ENCODE results near the gene SLC30A3. TPM values are rescaled to one million over a fixed set of nuclear protein-coding genes. Genes with fewer than 3 reads are reported as not detected.

The SLC30A3 gene
- total and polyA plus RNA-seq, 10 of the 15 experiments (the other 5 are each of a cell fraction or from before 2014, with no cell fraction given): 0.23 TPM; not detected in 9

- no peak within 1 kb of the TSS for H3K4me2 ChIP-seq (ENCODE audit: control insufficient read depth, insufficient read depth)
- POLR2A ChIA-PET: interaction anchor here (0.7 kb wide), 1 partner anchor 209 kb away, joined by 3 read pairs; no protein-coding TSS in a partner anchor
- no peaks in the 10 kb centered on the region for H3K36me3 ChIP-seq (ENCODE audit: control insufficient read depth in 2 of 2, insufficient read depth in 2 of 2, low read length in 1 of 2)
- in situ Hi-C loops (cut with MboI) (loop anchor here (5.0 kb wide), 2 partner anchors 185 to 320 kb away; no protein-coding TSS in a partner anchor), intact Hi-C loops (cut with micrococcal nuclease; ENCODE audit: unreplicated experiment) (loop anchor here (2.0 to 10.0 kb wide), 2 partner anchors 107 to 321 kb away; no protein-coding TSS in a partner anchor)
- FAIRE-seq (no peak), DNase-seq (ENCODE audit: low read depth, low spot score) (no peak), ATAC-seq (no peak)
- peaks cover 0 to 6% of the 10 kb centered on the region in 2 experiments; a peak in 2 of 4 replicates for H3K27me3 ChIP-seq (replicated peaks in 1 of 2; ENCODE audit: control insufficient read depth in 2 of 2, insufficient read depth in 2 of 2, low read length in 1 of 2)
- no peak within 1 kb of the TSS for H3K4me3 ChIP-seq
- CTCF ChIA-PET: interaction anchor here (0.8 to 9.6 kb wide), 12 partner anchors 9 to 319 kb away, joined by 3 to 132 read pairs (median 10); partner anchors contain the start of gene KHK
- SMC1A ChIA-PET (ENCODE audit: uncharacterized antibody, unreplicated experiment): interaction anchor here (0.8 to 3.9 kb wide), 6 partner anchors 11 to 325 kb away, joined by 3 to 21 read pairs (median 7); no protein-coding TSS in a partner anchor
- no peaks in the 10 kb centered on the region for H3K4me1 ChIP-seq (ENCODE audit: control insufficient read depth, insufficient read depth, low read length)
- no peaks in the 10 kb centered on the region for H4K20me1 ChIP-seq (ENCODE audit: control insufficient read depth, insufficient read depth)
- H3K9me3 ChIP-seq (replicated peaks; ENCODE audit: control insufficient read depth, insufficient read depth, low read length): no peaks in the 10 kb centered on the region
- WGBS (ENCODE audit: insufficient coverage, insufficient replicate concordance, low lambda C conversion rate, missing lambda C conversion rate): under 1% methylated on average over 5 of the region's 5 CpGs
- no peaks in the 10 kb centered on the region for H3K79me2 ChIP-seq (ENCODE audit: control insufficient read depth, insufficient read depth, low read length)
- RAD21 ChIA-PET (ENCODE audit: unreplicated experiment): interaction anchor here (0.6 to 4.1 kb wide), 4 partner anchors 16 to 570 kb away, joined by 3 to 25 read pairs (median 10); no protein-coding TSS in a partner anchor
- H3K9ac ChIP-seq (ENCODE audit: control insufficient read depth, insufficient read depth, low read length): no peak within 1 kb of the TSS
- H3K27ac ChIP-seq (ENCODE audit: control insufficient read depth, insufficient read depth): no peak within 1 kb of the TSS
- no TSS peak for BruUV-seq (replicated peaks)
- no peak within 1 kb of the TSS for H2AFZ ChIP-seq (ENCODE audit: control insufficient read depth, low read depth, low read length)
- no peak for TF ChIP-seq ZNF622 (IDR thresholded peaks at IDR 0.05)
- TF ChIP-seq MXI1 (IDR thresholded peaks at IDR 0.05; ENCODE audit: low read depth, low read length): no peak
- no peak for TF ChIP-seq YBX1 (IDR thresholded peaks at IDR 0.05)
- no peak for TF ChIP-seq CHD2 (IDR thresholded peaks at IDR 0.05; ENCODE audit: borderline replicate concordance, low read depth, low read length)
- TF ChIP-seq TBL1XR1 (IDR thresholded peaks at IDR 0.05; ENCODE audit: low read depth, low read length): no peak
These were observed 19.2 kb upstream of the SLC30A3 start, which contains the start of gene TRIM54 for GRCh38 chr2:27281855-27282559. Gene TRIM54 (plus strand): TSS chr2:27282429. CDS start chr2:27282732, 303 bp downstream.

Measured in GM12878 (cell line).